GM19238 (cell line): ENCODE measurements around the gene FN3K.

Source experiments
- DNase-seq: peaks from one replicate; pipeline ENCODE4 v3.0.0; 2011; ENCODE audit warnings: low spot score; ENCODE audit not compliant: insufficient read length

The FN3K gene

DNA sequence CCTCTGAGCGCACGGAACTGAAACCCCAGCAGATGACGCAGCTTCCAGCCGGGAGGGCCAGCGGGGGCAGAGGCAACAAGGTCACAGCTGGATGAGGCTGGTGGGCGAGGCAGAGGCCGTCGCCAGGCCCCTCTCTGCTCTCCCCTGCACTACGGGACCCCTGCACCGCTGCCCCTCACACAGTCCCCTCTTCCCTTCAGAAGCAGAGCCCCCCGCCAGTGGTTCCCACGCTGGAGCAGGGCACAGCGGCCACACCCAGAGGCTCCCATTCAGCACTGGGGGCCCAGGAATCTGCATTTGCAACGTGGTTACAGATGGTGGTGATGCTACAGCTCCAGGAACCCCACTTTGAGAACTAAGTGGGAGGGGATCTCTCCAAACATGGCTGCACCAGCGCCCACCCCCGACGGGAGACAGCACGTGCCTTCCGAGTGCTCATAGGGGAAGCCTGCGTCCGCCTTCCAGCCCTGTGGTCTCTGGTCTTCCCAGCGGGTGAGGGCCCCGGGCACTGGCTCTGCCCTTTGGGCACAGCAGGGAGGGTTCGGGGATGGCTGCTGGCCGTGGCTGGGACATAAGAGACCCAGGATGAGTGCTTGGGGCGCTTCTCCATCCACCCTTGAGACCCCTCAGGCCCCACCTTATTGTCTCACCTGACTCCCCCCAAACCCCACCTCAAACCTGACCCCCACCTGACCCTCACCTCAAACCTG lies 32.2 kb upstream of the FN3K start:
- DNase-seq = no peak

GRCh38 chr17:82703935-82704865 lies 31.2 kb upstream of the FN3K start:
- DNase-seq = no peak

- DNase-seq = no peak
Observed at GRCh38 chr17:82704886-82705285, 30.5 kb upstream of the FN3K start.

DNA sequence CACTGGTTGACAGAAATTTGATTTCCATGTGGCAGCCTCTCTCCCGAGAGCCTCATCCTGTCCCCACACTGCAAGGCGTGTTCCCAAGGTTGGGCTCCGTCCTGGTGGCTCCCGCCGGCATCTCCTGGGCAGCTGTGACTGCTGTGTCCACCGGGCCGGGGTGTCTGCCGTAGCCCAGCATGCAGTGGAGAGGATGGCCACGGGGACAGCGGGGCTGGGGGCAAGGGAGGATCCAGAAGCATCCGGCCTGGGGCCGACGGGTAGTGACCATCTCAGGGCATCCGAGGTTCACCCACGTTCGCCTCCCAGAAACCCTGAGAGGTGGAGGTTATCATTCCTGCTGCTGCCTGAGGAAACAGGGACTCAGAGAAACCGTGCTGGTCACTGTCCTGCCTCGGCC lies 29.7 kb upstream of the FN3K start:
- no peak for DNase-seq

DNA sequence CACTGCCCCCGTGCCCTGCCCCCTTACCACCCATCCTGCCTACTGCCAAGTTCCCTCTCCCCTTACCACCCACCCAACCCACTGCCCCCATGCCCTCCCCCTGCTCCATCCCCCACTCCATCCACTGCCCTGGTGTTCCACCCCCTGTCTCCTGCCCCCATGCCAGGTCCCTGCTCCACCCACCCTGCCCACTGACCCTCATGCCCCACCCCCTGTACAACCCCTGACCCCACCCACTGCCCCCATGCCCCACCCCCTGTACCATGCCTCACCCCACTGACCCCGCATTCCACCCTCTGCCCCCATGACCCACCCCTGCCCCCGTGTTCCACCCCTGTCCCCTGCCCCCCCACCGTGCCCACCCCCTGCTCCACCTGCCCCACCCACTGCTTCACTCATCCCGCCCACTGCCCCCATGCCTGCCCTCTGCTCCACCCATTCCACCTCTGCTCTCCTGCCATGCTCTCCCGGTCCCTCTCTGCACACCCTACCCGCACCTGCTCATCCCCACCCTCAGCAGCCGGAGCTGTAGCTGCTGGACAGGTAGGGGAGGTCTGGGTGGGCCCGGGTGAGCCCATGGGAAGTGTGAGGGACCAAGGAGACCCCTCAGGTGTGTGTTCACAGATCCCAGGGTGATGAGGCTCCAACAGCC lies 26.3 kb upstream of the FN3K start:
- DNase-seq = no peak

GRCh38 chr17:82709676-82710498 lies 25.5 kb upstream of the FN3K start:
- DNase-seq = no peak

DNA sequence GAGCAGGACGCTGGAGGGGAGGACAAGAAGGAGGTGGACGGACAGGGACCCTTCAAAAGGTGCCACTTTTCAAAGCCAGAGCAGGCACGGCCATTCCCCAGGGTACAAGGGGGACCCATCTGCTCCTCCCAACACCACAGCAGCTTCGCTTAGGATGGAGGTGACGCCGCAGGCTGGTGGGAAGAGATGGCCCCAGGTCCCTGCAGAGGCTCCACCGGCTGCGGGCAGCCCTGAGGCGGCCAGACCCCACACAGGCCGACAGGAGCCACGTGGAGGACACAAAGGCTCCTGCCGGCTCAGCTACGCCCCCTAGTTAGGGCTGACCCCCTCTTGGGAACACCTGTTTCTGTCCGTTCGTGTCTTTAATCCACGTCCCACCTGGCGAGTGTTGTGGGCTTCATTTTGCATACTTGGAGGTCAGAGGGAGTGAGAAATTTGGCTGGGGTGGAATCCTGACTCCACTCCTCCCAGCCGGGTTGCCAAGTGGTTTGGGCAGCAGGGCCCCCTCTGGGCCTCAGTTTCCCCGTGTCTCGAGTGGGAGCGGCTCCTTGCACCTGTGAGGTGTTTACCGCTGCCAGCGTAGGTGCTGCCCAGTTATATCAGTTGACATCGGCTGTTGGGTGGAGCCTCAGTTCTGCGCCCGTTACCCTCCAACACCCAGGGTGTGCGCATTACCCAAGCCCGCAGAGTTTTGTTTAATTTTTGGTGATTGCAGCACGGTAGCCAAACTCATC lies 24.7 kb upstream of the FN3K start:
- DNase-seq = no peak

DNA sequence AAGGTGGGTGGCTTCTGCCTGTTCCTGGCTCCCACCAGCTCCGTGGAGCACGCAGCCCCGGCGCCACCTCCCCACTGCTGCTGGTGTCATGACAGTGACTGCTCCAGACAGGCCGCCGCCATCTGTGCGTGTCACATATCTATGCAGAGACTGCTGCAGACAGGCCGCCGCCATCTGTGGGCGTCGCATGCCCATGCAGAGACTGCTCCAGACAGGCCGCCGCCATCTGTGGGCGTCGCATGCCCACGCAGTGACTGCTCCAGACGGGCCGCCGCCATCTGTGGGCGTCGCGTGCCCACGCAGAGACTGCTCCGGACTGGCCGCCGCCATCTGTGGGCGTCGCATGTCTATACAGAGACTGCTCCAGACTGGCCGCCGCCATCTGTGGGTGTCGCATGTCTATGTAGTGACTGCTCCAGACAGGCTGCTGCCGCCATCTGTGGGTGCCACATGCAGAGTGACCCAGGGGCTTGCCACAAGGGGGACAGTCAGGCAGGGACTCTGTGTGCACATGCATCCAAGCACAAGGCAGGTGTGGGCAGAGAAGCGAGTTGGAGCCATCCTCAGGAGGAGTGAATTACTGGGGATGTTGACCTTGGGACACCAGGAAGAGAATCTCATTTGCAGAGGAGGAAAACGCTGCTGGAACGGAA lies 22.2 kb upstream of the FN3K start:
- no peak for DNase-seq

DNA sequence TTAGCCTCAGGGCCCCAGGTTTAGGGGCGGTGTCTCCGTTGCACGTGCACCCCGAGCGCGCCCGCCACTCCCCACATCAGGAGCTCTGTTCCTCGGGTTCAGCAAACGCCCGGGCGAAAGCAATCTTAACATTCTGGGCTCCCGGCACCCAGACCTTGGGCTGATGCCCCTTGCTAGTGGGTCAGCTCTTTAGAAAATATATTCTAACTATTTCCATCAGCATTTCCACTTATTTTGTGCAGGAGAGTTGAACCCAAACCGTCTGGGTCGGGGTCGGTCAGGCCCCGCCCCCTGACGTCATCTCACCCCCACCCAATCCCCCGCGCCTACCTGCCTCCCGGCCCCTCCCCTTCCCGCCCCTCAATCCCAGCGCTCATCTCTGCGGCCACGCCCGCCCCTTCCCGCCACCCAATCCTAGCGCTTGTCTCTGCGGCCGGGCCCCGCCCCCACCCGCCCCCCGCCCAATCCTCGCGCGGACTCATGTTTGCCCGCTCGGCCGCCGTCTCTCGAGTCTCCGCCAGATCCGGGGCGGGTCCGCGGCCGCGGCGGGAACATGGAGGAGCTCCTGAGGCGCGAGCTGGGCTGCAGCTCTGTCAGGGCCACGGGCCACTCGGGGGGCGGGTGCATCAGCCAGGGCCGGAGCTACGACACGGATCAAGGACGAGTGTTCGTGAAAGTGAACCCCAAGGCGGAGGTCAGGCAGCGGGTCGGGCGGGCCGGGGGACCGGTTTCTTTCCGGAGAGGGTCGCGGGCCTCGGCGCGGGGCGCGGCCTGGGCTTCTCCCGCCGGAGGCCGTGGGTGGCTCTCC lies 19.0 kb upstream of the FN3K start, which contains the start of gene FN3KRP:
Gene FN3KRP (plus strand): TSS at position 504 of the 808 bp plus-strand sequence. CDS start 50 bp downstream, at position 554.
- DNase-seq = peak; percentile 100

GRCh38 chr17:82718986-82719685 lies 16.3 kb upstream of the FN3K start:
- DNase-seq = no peak

- no peak for DNase-seq
Observed at GRCh38 chr17:82720204-82720603, 15.2 kb upstream of the FN3K start.

DNA sequence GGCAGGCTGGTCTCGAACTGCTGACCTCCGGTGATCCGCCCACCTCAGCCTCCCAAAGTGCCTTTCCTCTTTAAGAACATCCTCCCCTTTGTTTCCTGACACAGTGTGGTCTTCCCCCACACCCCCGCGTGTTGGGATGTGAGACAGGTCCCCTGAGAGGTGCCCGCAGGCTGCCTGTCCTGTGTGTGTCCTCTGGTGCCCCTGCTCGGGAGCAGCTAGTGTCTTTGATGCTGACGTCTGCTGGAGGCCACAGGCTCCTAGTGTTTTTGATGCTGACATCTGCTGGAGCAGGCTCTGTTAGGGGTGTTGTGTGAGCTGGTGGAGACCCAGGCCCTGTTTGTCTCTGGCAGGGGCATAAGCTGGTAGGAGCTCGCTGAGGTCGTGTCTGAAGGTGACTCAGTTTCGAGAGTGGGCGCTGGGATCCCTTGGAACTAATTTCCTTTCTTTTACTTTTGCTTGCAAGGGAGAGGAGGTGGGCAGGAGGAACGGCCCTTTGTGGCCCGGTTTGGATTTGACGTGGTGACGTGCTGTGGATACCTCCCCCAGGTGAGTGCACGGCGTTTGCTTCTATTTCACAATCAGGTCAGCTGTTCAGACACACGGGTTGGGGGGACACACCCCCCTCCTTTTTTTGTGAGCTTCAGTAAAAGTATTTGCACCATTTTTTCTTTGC lies 12.9 kb upstream of the FN3K start:
- DNase-seq = no peak

GRCh38 chr17:82723169-82723807 lies 12.1 kb upstream of the FN3K start:
- DNase-seq = no peak

GRCh38 chr17:82726427-82726826 lies 9.0 kb upstream of the FN3K start:
- DNase-seq = no peak

- no peak for DNase-seq
Observed at GRCh38 chr17:82729479-82730260, 5.7 kb upstream of the FN3K start.

DNA sequence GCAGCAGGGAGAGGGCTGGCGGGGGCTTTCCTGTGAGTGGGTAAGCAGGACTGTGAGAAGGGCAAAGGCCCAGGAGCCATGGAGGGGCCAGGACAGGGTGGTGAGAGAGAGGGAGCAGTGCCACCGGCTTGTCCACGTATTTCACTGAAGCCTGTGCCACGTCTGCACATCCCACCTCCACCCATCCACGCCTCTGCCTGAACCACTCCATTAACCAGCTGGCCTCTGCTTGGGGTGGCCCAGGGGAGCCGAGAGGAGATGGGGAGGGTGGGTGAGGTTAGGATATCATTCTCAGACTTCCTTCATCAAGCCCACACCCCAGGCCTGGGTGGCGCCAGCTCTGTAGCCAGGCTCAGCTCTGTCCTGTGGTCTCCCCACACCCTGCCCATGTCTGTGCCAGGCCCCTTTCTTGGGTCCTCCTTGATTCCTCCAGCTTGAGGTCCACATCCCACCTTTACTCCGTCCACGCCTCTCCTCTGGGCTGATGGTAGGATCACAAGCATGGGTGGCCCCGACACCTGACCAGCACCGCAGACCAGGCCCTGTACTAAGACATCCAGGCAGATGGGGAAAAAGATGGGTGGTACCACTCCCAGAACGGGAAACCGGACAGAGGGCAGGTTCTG lies 3.2 kb upstream of the FN3K start:
- DNase-seq = no peak
